ENCODE data around the gene NFIX. TPM values are rescaled to one million over a fixed set of nuclear protein-coding genes. Genes with fewer than 3 reads are reported as not detected.
"Not testable (repeated sequence)": the region's sequence is repeated elsewhere in the genome, so short reads cannot be mapped to it uniquely, and the experiment has no call there.

NFIX gene
- total and polyA plus RNA-seq, 9 of the 15 experiments (the other 6 are each of a cell fraction or from before 2014, with no cell fraction given), result 0.28 to 26.8 (median 5.4) TPM

DNA sequence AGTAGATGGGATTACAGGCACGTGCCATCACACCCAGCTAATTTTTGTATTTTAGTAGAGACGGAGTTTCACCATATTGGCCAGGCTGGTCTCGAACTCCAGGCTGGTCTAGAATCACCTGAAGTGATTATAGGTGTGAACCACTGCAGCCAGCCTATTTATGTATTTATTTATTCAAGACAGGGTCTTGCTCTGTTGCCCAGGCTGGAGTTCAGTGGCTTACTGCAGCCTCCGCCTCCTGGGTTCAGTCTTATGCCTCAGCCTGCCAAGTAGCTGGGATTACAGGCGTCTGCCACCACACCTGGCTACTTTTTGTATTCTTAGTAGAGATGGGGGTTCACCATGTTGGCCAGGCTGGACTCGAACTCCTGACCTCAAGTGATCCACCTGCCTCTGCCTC lies 43.2 kb upstream of the NFIX start:
- DNase-seq (ENCODE audit: extremely low read depth in 1 of 4, low spot score in 3 of 4); H3K27me3 ChIP-seq (ENCODE audit: control insufficient read depth in 2 of 2, insufficient read depth in 2 of 2, low read length in 2 of 2); H3K4me3 ChIP-seq; FAIRE-seq; BruUV-seq (replicated peaks); H3K9ac ChIP-seq (ENCODE audit: insufficient read depth in 1 of 2, low read depth in 2 of 2, low read length in 2 of 2); H2AFZ ChIP-seq (ENCODE audit: low read depth, low read length); H4K20me1 ChIP-seq (replicated peaks; ENCODE audit: control insufficient read depth, insufficient read depth, low read length); H3K27ac ChIP-seq (ENCODE audit: extremely low read depth, low read depth, low read length); ATAC-seq; CTCF ChIA-PET (ENCODE audit: low intra/inter-chr PET ratio); H3K9me1 ChIP-seq (ENCODE audit: control insufficient read depth, insufficient read depth, low read length); intact Hi-C loops (cut with micrococcal nuclease); H3K4me2 ChIP-seq (ENCODE audit: insufficient read depth, low read length); in situ Hi-C loops (cut with MboI); H3K9me3 ChIP-seq (replicated peaks; ENCODE audit: control insufficient read depth, insufficient read depth, low read depth, low read length): not testable (repeated sequence)
- Histone ChIP-seq H3K36me3 (ENCODE audit: control insufficient read depth, insufficient read depth, low read length) (peaks cover 84% of the 10 kb centered on the region), H3K79me2 (ENCODE audit: control insufficient read depth, insufficient read depth, low read length) (peaks cover 66% of the 10 kb centered on the region), H3K4me1 (replicated peaks in 1 of 2; ENCODE audit: control insufficient read depth in 2 of 2, insufficient read depth in 2 of 2, low read length in 2 of 2) (peaks cover 8 to 54% of the 10 kb centered on the region in 2 experiments; a peak in 4 of 5 replicates)
- POLR2A ChIA-PET, result interaction anchor here (0.6 to 1.7 kb wide), 5 partner anchors 13 to 401 kb away, joined by 3 to 7 read pairs (median 3); partner anchors contain the start of gene ZNF564
- TF ChIP-seq ZNF121 (CRISPR knock-in tag; conservative IDR thresholded peaks at IDR 0.05), result peak; percentile 52
- 89% methylated on average over 6 of the region's 6 CpGs for WGBS (ENCODE audit: insufficient coverage, low coverage, missing lambda C conversion rate)

DNA sequence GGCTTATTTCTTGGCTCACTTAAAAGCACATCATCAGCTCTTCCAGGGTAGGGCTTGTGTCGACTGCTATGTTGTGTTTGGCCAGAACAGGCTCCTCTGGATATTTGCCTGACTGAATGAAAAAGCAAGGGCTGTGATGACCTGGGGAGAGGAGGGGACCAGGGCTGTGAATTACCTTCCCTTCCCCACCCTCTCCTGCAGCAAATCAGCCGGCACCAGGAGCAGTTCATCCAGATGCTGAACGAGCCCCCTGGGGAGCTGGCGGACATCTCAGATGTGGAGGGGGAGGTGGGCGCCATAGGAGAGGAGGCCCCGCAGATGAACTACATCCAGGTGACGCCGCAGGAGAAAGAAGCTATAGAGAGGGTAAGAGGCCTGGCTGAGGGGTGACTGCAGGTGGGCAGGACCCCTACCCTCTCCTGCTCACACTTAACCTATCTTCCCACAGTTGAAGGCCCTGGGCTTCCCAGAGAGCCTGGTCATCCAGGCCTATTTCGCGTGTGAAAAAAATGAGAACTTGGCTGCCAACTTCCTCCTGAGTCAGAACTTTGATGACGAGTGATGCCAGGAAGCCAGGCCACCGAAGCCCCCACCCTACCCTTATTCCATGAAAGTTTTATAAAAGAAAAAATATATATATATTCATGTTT lies 42.7 kb upstream of the NFIX start:
- ATAC-seq (no peak), FAIRE-seq (no peak), DNase-seq (ENCODE audit: extremely low read depth in 1 of 4, low spot score in 3 of 4) (peak in 1 of 4 experiments; percentile 13)
- H3K27ac ChIP-seq (ENCODE audit: extremely low read depth, low read depth, low read length), result peak overlapping the region; percentile 29; the same call in 1 of the 3 replicates
- H2AFZ ChIP-seq (ENCODE audit: low read depth, low read length), result no peak overlapping the region
- peaks cover 66% of the 10 kb centered on the region for H3K79me2 ChIP-seq (ENCODE audit: control insufficient read depth, insufficient read depth, low read length)
- no peaks in the 10 kb centered on the region for H3K27me3 ChIP-seq (ENCODE audit: control insufficient read depth in 2 of 2, insufficient read depth in 2 of 2, low read length in 2 of 2)
- ChIA-PET POLR2A (interaction anchor here (0.6 to 1.7 kb wide), 7 partner anchors 11 to 230 kb away, joined by 3 to 7 read pairs (median 3); no protein-coding TSS in a partner anchor), CTCF (ENCODE audit: low intra/inter-chr PET ratio) (no interaction called here)
- peaks cover 78% of the 10 kb centered on the region for H3K36me3 ChIP-seq (ENCODE audit: control insufficient read depth, insufficient read depth, low read length)
- no peaks in the 10 kb centered on the region for H3K9me3 ChIP-seq (replicated peaks; ENCODE audit: control insufficient read depth, insufficient read depth, low read depth, low read length)
- 68% methylated on average over 10 of the region's 12 CpGs for WGBS (ENCODE audit: insufficient coverage, low coverage, missing lambda C conversion rate)
- no TSS peak for BruUV-seq (replicated peaks)
- intact Hi-C loops (cut with micrococcal nuclease), result no loop called here
- no peak overlapping the region for H3K4me3 ChIP-seq
- in situ Hi-C loops (cut with MboI), result no loop called here
- H4K20me1 ChIP-seq (replicated peaks; ENCODE audit: control insufficient read depth, insufficient read depth, low read length), result no peaks in the 10 kb centered on the region; the same call in 1 of the 2 replicates
- H3K9me1 ChIP-seq (ENCODE audit: control insufficient read depth, insufficient read depth, low read length), result peaks cover 3% of the 10 kb centered on the region
- H3K9ac ChIP-seq (ENCODE audit: insufficient read depth in 1 of 2, low read depth in 2 of 2, low read length in 2 of 2), result no peak overlapping the region
- H3K4me2 ChIP-seq (ENCODE audit: insufficient read depth, low read length), result no peak overlapping the region
- H3K4me1 ChIP-seq (replicated peaks in 1 of 2; ENCODE audit: control insufficient read depth in 2 of 2, insufficient read depth in 2 of 2, low read length in 2 of 2), result peaks cover 2 to 55% of the 10 kb centered on the region in 2 experiments; a peak in 4 of 5 replicates
- TF ChIP-seq, protein P1, sequence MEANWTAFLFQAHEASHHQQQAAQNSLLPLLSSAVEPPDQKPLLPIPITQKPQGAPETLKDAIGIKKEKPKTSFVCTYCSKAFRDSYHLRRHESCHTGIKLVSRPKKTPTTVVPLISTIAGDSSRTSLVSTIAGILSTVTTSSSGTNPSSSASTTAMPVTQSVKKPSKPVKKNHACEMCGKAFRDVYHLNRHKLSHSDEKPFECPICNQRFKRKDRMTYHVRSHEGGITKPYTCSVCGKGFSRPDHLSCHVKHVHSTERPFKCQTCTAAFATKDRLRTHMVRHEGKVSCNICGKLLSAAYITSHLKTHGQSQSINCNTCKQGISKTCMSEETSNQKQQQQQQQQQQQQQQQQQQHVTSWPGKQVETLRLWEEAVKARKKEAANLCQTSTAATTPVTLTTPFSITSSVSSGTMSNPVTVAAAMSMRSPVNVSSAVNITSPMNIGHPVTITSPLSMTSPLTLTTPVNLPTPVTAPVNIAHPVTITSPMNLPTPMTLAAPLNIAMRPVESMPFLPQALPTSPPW (CRISPR knock-in tag; IDR thresholded peaks at IDR 0.05), result peak; percentile 17; the same call in 1 of the 2 replicates
- TF ChIP-seq RBFOX2 (IDR thresholded peaks at IDR 0.05; ENCODE audit: low read depth, low read length) (peak; percentile 14; the same call in 1 of the 2 replicates), FOXM1 (IDR thresholded peaks at IDR 0.05; ENCODE audit: low read depth) (no peak), FOXM1 (CRISPR knock-in tag; IDR thresholded peaks at IDR 0.05; ENCODE audit: low read depth) (no peak), SUPT5H (IDR thresholded peaks at IDR 0.05) (peak; percentile 4; the same call in 1 of the 2 replicates), SMAD2 (IDR thresholded peaks at IDR 0.05; ENCODE audit: low read depth, low read length) (no peak), CBFA2T3 (IDR thresholded peaks at IDR 0.05) (no peak), ARID2 (IDR thresholded peaks at IDR 0.05) (no peak), ZC3H4 (CRISPR knock-in tag; IDR thresholded peaks at IDR 0.05; ENCODE audit: borderline replicate concordance) (no peak)
- TF ChIP-seq, protein P2, sequence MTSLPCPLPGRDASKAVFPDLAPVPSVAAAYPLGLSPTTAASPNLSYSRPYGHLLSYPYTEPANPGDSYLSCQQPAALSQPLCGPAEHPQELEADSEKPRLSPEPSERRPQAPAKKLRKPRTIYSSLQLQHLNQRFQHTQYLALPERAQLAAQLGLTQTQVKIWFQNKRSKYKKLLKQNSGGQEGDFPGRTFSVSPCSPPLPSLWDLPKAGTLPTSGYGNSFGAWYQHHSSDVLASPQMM (CRISPR knock-in tag; IDR thresholded peaks at IDR 0.05), result no peak
- TF ChIP-seq, protein P3, sequence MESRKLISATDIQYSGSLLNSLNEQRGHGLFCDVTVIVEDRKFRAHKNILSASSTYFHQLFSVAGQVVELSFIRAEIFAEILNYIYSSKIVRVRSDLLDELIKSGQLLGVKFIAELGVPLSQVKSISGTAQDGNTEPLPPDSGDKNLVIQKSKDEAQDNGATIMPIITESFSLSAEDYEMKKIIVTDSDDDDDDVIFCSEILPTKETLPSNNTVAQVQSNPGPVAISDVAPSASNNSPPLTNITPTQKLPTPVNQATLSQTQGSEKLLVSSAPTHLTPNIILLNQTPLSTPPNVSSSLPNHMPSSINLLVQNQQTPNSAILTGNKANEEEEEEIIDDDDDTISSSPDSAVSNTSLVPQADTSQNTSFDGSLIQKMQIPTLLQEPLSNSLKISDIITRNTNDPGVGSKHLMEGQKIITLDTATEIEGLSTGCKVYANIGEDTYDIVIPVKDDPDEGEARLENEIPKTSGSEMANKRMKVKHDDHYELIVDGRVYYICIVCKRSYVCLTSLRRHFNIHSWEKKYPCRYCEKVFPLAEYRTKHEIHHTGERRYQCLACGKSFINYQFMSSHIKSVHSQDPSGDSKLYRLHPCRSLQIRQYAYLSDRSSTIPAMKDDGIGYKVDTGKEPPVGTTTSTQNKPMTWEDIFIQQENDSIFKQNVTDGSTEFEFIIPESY (CRISPR knock-in tag; IDR thresholded peaks at IDR 0.05), result peak; percentile 70
